Panc1 (cell line): ENCODE data around the gene HMX1.

Source experiments
- CTCF ChIP-seq: fragments of 450-650 bp; IDR thresholded peaks from 2 replicates; pipeline ENCODE4 v1.5.1; 2017; ENCODE audit warnings: mild to moderate bottlenecking
- SIN3A ChIP-seq: IDR thresholded peaks from 2 replicates; pipeline ENCODE4 v1.6.1; 2012; ENCODE audit warnings: low read depth, mild to moderate bottlenecking, low read length, moderate library complexity, borderline replicate concordance; ENCODE audit not compliant: insufficient read depth

GRCh38 chr4:8913121-8913857 is 41.6 kb upstream of the HMX1 start:
- no peak for TF ChIP-seq CTCF
- TF ChIP-seq SIN3A, result no peak
